Measurements from ENCODE around the gene FER1L5.

Gene FER1L5

GRCh38 chr2:96669539-96670215, 27.1 kb downstream of the FER1L5 start:
- no peak for DNase-seq
- TF ChIP-seq CTCF (IDR thresholded peaks at IDR 0.05): no peak
- Histone ChIP-seq H3K4me3 (no peak overlapping the region), H3K36me3 (no peaks in the 10 kb centered on the region), H3K4me1 (peaks cover 0 to 16% (median 14%) of the 10 kb centered on the region in 4 donors), H3K27me3 (no peaks in the 10 kb centered on the region), H3K9me3 (no peaks in the 10 kb centered on the region), H3K27ac (no peak overlapping the region)
- intact Hi-C loops (cut with DNase I; ENCODE audit: low total_unique reads): no loop called here

DNA sequence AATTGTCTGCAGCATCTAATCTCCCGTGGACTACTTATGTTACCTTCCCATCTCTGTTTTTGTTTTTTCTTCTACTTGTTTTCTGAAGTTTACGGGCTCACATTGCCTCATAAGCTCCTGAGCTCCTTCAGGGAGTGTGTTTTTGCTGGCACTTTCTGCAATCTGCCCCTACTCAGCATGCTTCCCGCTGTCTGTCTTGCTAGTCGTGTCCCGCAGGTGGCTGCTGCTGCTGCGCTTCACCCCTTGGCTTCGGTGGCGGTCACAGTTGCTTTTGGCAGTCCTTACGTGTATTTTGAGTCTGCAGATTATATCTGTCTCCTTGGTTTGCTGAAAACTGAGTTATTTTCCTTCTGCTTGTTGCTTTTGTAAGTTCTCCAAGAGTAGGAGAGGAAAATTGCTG, 37.3 kb downstream of the FER1L5 start:
- H3K27me3 ChIP-seq: no peaks in the 10 kb centered on the region
- intact Hi-C loops (cut with DNase I; ENCODE audit: low total_unique reads): no loop called here
- no peak for TF ChIP-seq CTCF (IDR thresholded peaks at IDR 0.05)
- no peak for DNase-seq
- H3K9me3 ChIP-seq: no peaks in the 10 kb centered on the region
- no peak overlapping the region for H3K27ac ChIP-seq
- H3K36me3 ChIP-seq: no peaks in the 10 kb centered on the region
- H3K4me1 ChIP-seq: peaks cover 0 to 15% (median 8%) of the 10 kb centered on the region in 4 donors
- no peak overlapping the region for H3K4me3 ChIP-seq

GRCh38 chr2:96680561-96681141, 38.1 kb downstream of the FER1L5 start:
- Histone ChIP-seq H3K27me3 (peaks cover 0 to 5% of the 10 kb centered on the region in 2 donors), H3K4me1 (peaks cover 0 to 15% (median 10%) of the 10 kb centered on the region in 4 donors), H3K9me3 (no peaks in the 10 kb centered on the region), H3K4me3 (no peak overlapping the region), H3K27ac (no peak overlapping the region), H3K36me3 (no peaks in the 10 kb centered on the region)
- intact Hi-C loops (cut with DNase I; ENCODE audit: low total_unique reads): no loop called here
- TF ChIP-seq CTCF (IDR thresholded peaks at IDR 0.05): no peak
- DNase-seq: no peak

GRCh38 chr2:96681540-96681939, 39.0 kb downstream of the FER1L5 start:
- Histone ChIP-seq H3K9me3 (no peaks in the 10 kb centered on the region), H3K27ac (no peak overlapping the region), H3K36me3 (no peaks in the 10 kb centered on the region), H3K4me3 (no peak overlapping the region), H3K27me3 (peaks cover 0 to 12% of the 10 kb centered on the region in 2 donors), H3K4me1 (peaks cover 0 to 15% (median 11%) of the 10 kb centered on the region in 4 donors)
- no peak for DNase-seq
- intact Hi-C loops (cut with DNase I; ENCODE audit: low total_unique reads): no loop called here
- TF ChIP-seq CTCF (IDR thresholded peaks at IDR 0.05): no peak

GRCh38 chr2:96683307-96683706, 40.7 kb downstream of the FER1L5 start:
- TF ChIP-seq CTCF (IDR thresholded peaks at IDR 0.05): no peak
- H3K36me3 ChIP-seq: no peaks in the 10 kb centered on the region
- H3K4me1 ChIP-seq: peaks cover 0 to 15% (median 11%) of the 10 kb centered on the region in 4 donors
- DNase-seq: no peak
- H3K9me3 ChIP-seq: no peaks in the 10 kb centered on the region
- H3K4me3 ChIP-seq: no peak overlapping the region
- H3K27ac ChIP-seq: no peak overlapping the region
- H3K27me3 ChIP-seq: peaks cover 0 to 20% of the 10 kb centered on the region in 2 donors
- intact Hi-C loops (cut with DNase I; ENCODE audit: low total_unique reads): no loop called here

Data from tibial artery (tissue), 4 donors.